ENCODE measurements around the gene MRPS2.
"Not testable (repeated sequence)": the region's sequence is repeated elsewhere in the genome, so short reads cannot be mapped to it uniquely, and the experiment has no call there.

Gene MRPS2

DNA sequence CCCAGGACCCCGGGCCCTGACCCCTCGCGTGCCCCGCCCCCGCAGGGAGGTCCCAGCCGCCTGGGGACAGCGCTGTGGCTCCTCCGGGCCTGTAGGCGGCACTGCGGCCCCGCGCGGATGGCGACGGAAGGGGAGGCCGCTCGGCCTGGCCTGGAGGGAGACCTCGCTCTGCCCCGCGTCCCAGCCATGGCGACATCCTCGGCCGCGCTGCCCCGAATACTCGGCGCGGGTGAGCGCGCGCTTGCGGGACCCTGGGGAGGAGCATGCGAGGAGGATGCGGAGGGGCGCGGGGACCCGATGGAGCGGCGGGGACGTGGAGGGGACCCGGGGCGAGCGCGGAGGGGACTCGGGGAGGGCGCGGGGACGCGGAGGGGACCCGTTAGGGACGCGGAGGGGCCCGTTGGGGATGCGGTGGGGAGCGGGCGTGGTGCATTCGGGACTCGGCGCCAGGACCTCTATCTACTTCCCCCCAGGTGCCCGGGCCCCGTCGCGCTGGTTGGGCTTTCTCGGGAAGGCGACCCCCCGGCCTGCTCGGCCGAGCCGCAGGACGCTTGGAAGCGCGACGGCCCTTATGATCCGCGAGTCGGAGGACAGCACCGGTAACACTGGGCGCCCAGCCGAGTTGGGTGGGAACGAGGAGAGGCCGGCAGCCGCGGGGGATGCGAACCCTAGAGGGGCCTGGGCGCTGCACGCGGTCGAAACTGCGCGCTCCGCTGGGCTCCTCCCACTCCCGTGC lies at the start of gene MRPS2:
Gene MRPS2, plus strand, starts transcription at position 158 of the 736 bp plus-strand sequence. Its CDS starts 29 bp downstream, at position 187.
- peaks cover 9% of the 10 kb centered on the region for H3K4me1 Mint-ChIP-seq (ENCODE audit: low read depth)
- peaks cover 7% of the 10 kb centered on the region for H3K27me3 Mint-ChIP-seq (ENCODE audit: low read depth)
- H3K27ac Mint-ChIP-seq = peak within 1 kb of the TSS; percentile 94
- peak; percentile 88 for DNase-seq (ENCODE audit: low spot score)
- no peaks in the 10 kb centered on the region for H3K9me3 Mint-ChIP-seq
- peaks cover 19% of the 10 kb centered on the region for H3K36me3 Mint-ChIP-seq (ENCODE audit: low read depth)
- peak within 1 kb of the TSS; percentile 91 for H3K4me3 Mint-ChIP-seq

DNA sequence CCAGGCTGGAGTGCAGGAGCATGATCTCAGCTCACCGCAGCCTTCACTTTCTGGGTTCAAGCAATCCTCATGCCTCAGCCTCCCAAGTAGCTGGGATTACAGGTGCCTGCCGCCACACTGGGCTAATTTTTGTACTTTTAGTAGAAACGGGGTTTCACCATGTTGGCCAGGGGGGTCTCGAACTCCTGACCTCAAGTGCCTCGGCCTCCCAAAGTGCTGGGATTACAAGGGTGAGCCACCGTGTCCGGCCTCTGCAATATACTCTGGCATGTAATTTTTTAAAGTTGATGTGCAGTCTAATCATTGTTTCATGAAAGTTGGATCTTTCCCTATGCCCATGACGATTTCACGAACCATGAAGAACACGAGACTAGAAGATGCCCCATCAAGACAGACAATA lies 49.5 kb upstream of the MRPS2 start:
- Mint-ChIP-seq H3K27ac (no peak overlapping the region), H3K9me3 (no peaks in the 10 kb centered on the region), H3K4me3 (no peak overlapping the region), H3K4me1 (ENCODE audit: low read depth) (no peaks in the 10 kb centered on the region), H3K36me3 (ENCODE audit: low read depth) (no peaks in the 10 kb centered on the region), H3K27me3 (ENCODE audit: low read depth) (peaks cover 7% of the 10 kb centered on the region)
- no peak for DNase-seq (ENCODE audit: low spot score)

DNA sequence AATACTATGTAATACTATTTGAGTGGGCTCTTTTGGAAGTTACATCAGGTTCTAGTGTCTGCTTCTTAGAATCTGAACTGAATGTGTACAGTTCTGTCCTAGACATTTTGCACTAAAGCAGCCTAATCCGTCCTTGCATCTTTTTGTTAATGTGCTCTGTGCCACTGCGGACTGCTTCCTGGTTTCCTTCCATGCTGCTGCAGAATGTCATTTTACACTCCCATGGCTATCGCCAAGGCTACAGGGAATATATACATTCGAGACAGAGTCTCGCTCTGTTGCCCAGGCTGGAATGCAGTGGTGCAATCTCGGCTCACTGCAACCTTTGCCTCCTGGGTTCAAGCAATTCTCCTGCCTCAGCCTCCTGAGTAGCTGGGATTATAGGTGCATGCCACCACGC lies 48.6 kb upstream of the MRPS2 start:
- not testable (repeated sequence) for H3K4me3 Mint-ChIP-seq; H3K27me3 Mint-ChIP-seq (ENCODE audit: low read depth); H3K27ac Mint-ChIP-seq; DNase-seq (ENCODE audit: low spot score); H3K36me3 Mint-ChIP-seq (ENCODE audit: low read depth); H3K4me1 Mint-ChIP-seq (ENCODE audit: low read depth); H3K9me3 Mint-ChIP-seq

DNA sequence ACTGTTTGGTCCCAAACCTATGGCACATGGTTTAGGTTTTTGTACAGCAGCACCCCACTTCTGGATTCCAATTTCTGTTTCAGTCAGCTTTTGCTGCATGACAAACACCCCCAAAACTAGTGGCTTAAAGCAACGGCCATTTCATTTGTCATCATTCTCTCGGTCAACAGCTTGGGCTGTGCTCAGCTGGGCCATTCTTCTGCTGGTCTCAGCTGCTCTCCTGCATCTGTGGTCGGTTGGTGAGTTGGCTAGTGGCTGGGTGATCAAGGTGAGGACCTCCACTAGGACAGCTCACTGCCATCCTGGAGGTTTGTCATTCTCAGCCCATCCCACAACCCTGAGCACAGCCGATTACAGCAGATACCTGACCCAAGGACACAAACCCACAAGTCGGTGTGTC lies 45.7 kb upstream of the MRPS2 start:
- Mint-ChIP-seq H3K36me3 (ENCODE audit: low read depth) (no peaks in the 10 kb centered on the region), H3K27me3 (ENCODE audit: low read depth) (peaks cover 7% of the 10 kb centered on the region), H3K4me3 (no peak overlapping the region), H3K27ac (no peak overlapping the region), H3K4me1 (ENCODE audit: low read depth) (no peaks in the 10 kb centered on the region), H3K9me3 (no peaks in the 10 kb centered on the region)
- no peak for DNase-seq (ENCODE audit: low spot score)

DNA sequence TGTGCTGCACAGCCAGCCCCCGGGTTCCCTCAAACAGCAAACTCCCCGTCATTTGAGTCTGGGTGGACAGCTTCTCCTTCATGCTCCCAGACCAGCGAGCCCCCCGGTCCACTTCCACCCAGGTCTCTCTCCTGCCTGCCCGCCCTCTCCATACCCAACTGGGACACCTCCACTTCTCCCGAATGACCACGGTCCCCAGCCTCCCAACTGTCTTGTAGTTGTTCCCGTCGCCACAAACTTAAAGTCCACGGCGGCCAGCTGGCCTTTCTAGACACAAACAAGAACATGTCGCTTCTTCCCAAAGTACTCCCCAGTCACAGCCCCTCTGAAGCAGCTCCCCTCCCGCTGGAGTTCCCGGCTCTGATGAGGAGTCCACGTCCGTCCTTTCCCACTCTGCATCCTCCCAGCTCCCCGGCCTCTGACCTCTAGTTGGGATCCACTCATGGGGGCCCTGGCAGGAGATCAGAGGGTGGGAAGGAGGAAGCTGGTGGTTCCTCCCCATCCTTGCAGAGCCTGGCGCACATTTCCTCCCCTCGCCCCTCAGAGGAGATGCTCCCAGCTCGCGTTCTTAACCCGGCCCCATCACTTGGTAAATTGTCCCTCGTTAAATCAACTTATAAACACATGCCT lies 45.0 kb upstream of the MRPS2 start:
- H3K27ac Mint-ChIP-seq = no peak overlapping the region
- DNase-seq (ENCODE audit: low spot score) = no peak
- no peak overlapping the region for H3K4me3 Mint-ChIP-seq
- no peaks in the 10 kb centered on the region for H3K36me3 Mint-ChIP-seq (ENCODE audit: low read depth)
- no peaks in the 10 kb centered on the region for H3K9me3 Mint-ChIP-seq
- H3K27me3 Mint-ChIP-seq (ENCODE audit: low read depth) = peaks cover 7% of the 10 kb centered on the region
- H3K4me1 Mint-ChIP-seq (ENCODE audit: low read depth) = no peaks in the 10 kb centered on the region

DNA sequence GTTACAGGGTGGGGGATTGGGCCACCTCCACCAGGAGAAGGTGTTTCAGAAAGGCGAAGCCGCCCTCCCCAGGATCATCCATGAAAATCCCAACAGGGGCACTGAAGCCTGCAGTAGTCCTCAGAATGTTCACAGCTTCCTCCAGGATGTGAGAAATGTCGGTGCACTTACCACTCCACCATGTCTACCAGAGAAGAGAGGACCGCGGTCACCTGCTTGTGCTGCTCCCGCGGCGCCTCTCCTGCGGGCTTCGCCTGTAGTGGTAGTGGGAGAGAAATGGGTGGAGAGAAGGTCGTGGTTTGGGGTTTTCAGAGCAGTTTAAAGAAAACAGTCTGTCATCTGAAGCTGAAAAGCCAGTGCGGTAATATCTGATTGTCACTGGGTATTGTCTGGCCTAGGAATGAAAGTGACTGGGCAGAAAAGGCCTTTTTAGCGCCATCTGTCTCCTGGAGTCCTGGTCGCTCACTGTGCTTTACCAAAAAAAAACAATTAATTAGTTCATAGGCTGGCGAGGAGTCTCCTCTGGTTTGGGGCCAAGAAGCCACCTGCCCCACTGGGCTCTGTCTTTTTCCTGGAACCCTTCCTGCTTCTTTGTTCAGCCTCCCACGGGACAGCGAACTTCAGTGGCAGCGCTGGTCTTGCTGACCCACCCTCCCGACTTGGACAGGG lies 43.9 kb upstream of the MRPS2 start:
- no peaks in the 10 kb centered on the region for H3K36me3 Mint-ChIP-seq (ENCODE audit: low read depth)
- H3K27me3 Mint-ChIP-seq (ENCODE audit: low read depth) = peaks cover 7% of the 10 kb centered on the region
- no peaks in the 10 kb centered on the region for H3K4me1 Mint-ChIP-seq (ENCODE audit: low read depth)
- no peak overlapping the region for H3K27ac Mint-ChIP-seq
- DNase-seq (ENCODE audit: low spot score) = no peak
- H3K9me3 Mint-ChIP-seq = no peaks in the 10 kb centered on the region
- H3K4me3 Mint-ChIP-seq = no peak overlapping the region

DNA sequence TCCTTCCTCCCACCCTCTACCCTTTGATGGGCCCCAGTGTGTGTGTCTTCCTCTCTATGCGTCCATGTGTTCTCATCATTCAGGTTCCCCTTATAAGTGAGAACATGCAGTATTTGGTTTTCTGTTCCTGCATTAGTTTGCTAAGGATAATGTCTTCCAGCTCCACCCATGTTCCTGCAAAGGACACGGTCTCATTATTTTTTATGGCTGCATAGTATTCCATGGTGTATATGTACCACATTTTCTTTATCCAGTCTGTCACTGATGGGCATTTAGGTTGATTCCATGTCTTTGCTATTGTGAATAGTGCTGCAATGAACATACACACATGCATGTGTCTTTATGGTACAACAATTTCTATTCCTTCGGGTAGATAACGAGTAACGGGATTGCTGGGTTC lies 42.0 kb upstream of the MRPS2 start:
- DNase-seq (ENCODE audit: low spot score); H3K36me3 Mint-ChIP-seq (ENCODE audit: low read depth); H3K4me3 Mint-ChIP-seq; H3K4me1 Mint-ChIP-seq (ENCODE audit: low read depth); H3K27ac Mint-ChIP-seq; H3K27me3 Mint-ChIP-seq (ENCODE audit: low read depth); H3K9me3 Mint-ChIP-seq: not testable (repeated sequence)

DNA sequence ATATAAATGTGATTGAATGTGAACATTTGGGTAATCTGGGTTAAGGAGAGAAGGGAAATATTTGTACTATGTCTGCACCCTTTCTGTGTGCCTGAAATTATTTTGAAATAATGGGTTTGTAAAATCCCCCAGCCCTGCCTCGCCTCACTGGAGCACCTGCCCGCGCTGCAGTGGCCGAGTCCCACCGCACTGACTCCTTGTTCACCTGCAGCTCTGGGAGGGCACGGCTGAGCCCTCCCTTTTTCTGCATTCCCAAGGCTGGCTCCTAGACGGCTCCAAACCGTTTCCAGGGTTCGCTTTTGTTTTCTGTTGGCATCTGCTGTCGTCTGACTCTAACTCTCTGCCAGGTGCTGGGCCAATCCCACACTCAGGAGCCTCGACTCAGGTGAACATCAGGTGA lies 38.5 kb upstream of the MRPS2 start:
- DNase-seq (ENCODE audit: low spot score) = no peak
- Mint-ChIP-seq H3K36me3 (ENCODE audit: low read depth) (no peaks in the 10 kb centered on the region), H3K27me3 (ENCODE audit: low read depth) (no peaks in the 10 kb centered on the region), H3K4me1 (ENCODE audit: low read depth) (no peaks in the 10 kb centered on the region), H3K4me3 (no peak overlapping the region), H3K27ac (no peak overlapping the region), H3K9me3 (no peaks in the 10 kb centered on the region)

DNA sequence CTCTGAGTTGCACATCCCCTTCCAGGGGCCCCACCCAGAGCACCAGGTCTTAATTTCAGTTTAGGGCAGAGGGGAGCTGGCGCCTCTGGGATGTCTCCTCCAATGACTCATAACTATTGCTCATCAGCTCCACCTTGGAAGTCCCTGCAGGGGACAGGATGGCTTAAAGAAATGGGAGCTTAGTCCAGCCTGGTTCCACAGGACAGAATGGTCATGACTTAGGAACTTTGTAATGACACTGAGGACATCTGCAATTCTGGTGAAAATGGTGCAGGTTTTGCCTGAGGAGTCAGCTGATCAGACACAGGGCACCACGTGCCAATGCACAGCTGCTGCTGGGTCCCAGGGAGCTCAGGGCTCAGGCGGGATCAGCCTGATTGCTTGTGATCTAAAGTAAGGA lies 37.3 kb upstream of the MRPS2 start:
- Mint-ChIP-seq H3K4me3 (no peak overlapping the region), H3K27ac (no peak overlapping the region), H3K27me3 (ENCODE audit: low read depth) (no peaks in the 10 kb centered on the region), H3K36me3 (ENCODE audit: low read depth) (no peaks in the 10 kb centered on the region), H3K9me3 (no peaks in the 10 kb centered on the region), H3K4me1 (ENCODE audit: low read depth) (peaks cover 3% of the 10 kb centered on the region)
- no peak for DNase-seq (ENCODE audit: low spot score)

DNA sequence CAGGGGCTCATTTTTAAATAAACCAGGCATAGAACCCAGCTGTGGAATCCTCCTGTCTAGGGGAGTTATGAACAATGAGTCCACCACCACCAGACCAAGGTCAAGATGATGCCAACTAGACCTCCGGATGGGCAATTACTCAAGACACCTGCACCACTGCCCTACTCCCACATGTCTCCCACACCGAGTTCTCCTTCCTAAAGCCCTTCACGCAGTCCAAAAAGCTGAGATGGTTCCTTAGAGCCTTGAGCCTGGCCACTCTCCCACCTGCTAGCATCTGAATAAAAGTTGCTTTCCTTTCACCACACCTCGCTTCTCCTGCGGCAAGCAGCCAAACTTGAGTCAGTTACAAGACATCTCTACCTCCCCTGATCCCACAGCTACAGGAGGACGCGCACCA lies 36.3 kb upstream of the MRPS2 start:
- Mint-ChIP-seq H3K27me3 (ENCODE audit: low read depth) (no peaks in the 10 kb centered on the region), H3K9me3 (no peaks in the 10 kb centered on the region), H3K4me3 (no peak overlapping the region), H3K27ac (no peak overlapping the region), H3K36me3 (ENCODE audit: low read depth) (no peaks in the 10 kb centered on the region), H3K4me1 (ENCODE audit: low read depth) (peaks cover 13% of the 10 kb centered on the region)
- DNase-seq (ENCODE audit: low spot score) = no peak

DNA sequence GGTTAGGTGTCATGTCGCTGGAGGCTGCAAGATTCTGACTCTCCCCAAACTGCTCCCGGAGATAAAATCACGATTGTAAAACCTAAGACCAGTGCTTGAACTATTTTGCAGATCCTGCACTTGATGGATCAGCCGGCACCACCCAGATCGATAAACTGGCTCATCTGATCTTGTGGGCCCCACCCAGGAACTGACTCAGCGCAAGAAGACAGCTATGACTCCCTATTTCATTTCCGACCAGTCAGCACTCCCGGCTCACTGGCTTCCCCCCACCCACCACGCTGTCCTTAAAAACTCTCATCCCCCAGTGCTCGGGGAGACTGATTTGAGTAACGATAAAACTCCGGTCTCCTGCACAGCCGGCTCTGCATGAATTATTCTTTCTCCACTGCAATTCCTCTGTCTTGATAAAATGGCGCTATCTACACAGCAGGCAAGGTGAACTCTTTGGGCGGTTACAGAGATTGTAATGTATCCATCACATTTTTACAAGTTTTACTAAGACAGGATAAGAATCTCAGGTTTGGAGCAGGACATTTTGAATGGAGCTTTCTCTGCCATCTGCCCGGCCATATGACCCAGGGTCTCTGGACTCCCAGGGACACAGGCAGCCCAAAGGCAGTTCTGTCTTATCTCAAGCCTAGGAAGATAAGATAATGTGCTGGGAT lies 31.5 kb upstream of the MRPS2 start:
- H3K4me3 Mint-ChIP-seq = peak overlapping the region; percentile 55
- peaks cover 4% of the 10 kb centered on the region for H3K36me3 Mint-ChIP-seq (ENCODE audit: low read depth)
- peaks cover 24% of the 10 kb centered on the region for H3K4me1 Mint-ChIP-seq (ENCODE audit: low read depth)
- H3K27ac Mint-ChIP-seq = peak overlapping the region; percentile 91
- no peaks in the 10 kb centered on the region for H3K9me3 Mint-ChIP-seq
- H3K27me3 Mint-ChIP-seq (ENCODE audit: low read depth) = peaks cover 9% of the 10 kb centered on the region
- peak; percentile 75 for DNase-seq (ENCODE audit: low spot score)

DNA sequence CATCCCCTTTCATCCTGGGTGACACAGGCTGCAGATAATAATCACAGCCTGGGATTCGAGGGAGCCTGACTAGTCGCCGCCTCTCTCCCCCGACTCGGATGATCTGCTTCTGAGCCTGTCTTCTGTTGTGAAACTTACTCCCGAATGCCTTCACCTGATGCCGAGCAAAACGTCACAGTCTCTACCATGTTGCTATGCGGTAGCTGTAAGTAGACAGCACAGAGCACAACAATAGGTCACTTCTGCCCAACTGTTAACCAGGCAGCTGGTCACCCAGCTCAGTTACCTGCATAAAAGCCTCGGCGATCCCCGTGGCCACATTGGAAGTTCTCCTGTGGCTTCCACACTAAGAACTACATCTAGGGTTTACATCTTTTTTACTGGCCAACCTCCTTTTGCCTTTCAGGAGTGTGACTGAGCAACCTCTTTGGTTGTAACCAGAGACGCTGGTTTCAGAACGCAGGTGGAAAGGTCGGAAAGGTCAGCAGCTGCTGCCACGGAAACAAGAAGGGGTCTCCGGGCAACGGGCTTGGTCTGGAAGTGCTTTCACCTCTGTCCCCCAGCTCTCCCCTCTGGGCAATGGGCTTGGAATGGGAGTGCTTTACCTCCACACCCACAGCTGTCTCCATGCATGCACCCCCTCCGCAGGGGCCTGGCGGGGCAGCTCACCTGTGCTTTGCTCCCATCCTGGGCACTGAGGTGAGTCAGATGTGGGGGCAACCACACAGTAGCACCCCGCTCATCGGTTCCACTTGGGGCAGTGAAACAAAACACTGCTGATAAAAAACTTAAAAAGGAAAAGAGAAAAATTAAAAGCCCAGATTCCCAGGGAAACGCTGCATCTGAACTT lies 28.5 kb upstream of the MRPS2 start:
- DNase-seq (ENCODE audit: low spot score) = no peak
- no peaks in the 10 kb centered on the region for H3K9me3 Mint-ChIP-seq
- no peak overlapping the region for H3K27ac Mint-ChIP-seq
- peaks cover 24% of the 10 kb centered on the region for H3K4me1 Mint-ChIP-seq (ENCODE audit: low read depth)
- peaks cover 4% of the 10 kb centered on the region for H3K36me3 Mint-ChIP-seq (ENCODE audit: low read depth)
- no peak overlapping the region for H3K4me3 Mint-ChIP-seq
- peaks cover 18% of the 10 kb centered on the region for H3K27me3 Mint-ChIP-seq (ENCODE audit: low read depth)

DNA sequence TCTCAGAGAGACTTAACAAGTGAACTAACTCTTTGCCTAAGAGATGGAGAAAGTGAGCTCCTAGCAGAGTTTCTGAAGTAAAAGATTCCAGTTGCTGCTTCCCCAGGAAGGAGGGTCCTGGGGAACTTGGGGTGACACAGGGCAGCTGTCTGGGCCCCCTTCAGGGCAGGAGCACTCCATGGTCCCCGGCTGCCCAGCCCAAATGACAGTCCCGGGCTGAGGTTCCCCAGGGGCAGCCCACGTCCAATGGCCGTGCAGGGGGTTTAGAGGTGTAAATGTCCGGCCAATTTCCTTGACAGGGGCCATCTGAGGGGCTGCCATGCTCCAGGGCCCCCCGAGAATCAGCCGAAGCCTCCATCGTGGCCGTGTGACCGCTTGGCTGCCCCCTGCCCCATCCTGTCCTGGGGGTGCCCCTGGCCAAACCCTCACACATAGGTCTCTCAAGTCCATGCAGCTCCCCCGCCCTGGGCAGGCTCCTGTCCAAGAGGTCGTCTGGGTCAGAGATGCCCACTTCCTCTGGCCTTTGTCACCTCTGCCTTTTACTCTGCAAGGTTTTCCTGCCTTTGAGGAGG lies 26.4 kb upstream of the MRPS2 start:
- H3K36me3 Mint-ChIP-seq (ENCODE audit: low read depth) = peaks cover 4% of the 10 kb centered on the region
- peaks cover 36% of the 10 kb centered on the region for H3K27me3 Mint-ChIP-seq (ENCODE audit: low read depth)
- peaks cover 15% of the 10 kb centered on the region for H3K4me1 Mint-ChIP-seq (ENCODE audit: low read depth)
- no peak overlapping the region for H3K27ac Mint-ChIP-seq
- no peak overlapping the region for H3K4me3 Mint-ChIP-seq
- H3K9me3 Mint-ChIP-seq = no peaks in the 10 kb centered on the region
- no peak for DNase-seq (ENCODE audit: low spot score)
